ENCODE measurements around the gene NUP35.

NUP35 gene

GRCh38 chr2:183185534-183185933 lies 61.3 kb downstream of the NUP35 start:
- no peak overlapping the region for H3K4me3 ChIP-seq (ENCODE audit: control insufficient read depth, low read depth, low read length)
- TF ChIP-seq CTCF (conservative IDR thresholded peaks at IDR 0.05; ENCODE audit: control insufficient read depth, insufficient read depth, low read depth, low read length) = no peak
- no peak for DNase-seq (ENCODE audit: low read depth)

- no peak for TF ChIP-seq CTCF (conservative IDR thresholded peaks at IDR 0.05; ENCODE audit: control insufficient read depth, insufficient read depth, low read depth, low read length)
- H3K4me3 ChIP-seq (ENCODE audit: control insufficient read depth, low read depth, low read length) = no peak overlapping the region
- no peak for DNase-seq (ENCODE audit: low read depth)
Observed at GRCh38 chr2:183186296-183186695, 62.1 kb downstream of the NUP35 start.

GRCh38 chr2:183186766-183187165 lies 62.5 kb downstream of the NUP35 start:
- DNase-seq (ENCODE audit: low read depth) = no peak
- no peak for TF ChIP-seq CTCF (conservative IDR thresholded peaks at IDR 0.05; ENCODE audit: control insufficient read depth, insufficient read depth, low read depth, low read length)
- H3K4me3 ChIP-seq (ENCODE audit: control insufficient read depth, low read depth, low read length) = no peak overlapping the region

GRCh38 chr2:183192343-183192742 lies 68.1 kb downstream of the NUP35 start:
- no peak overlapping the region for H3K4me3 ChIP-seq (ENCODE audit: control insufficient read depth, low read depth, low read length)
- no peak for TF ChIP-seq CTCF (conservative IDR thresholded peaks at IDR 0.05; ENCODE audit: control insufficient read depth, insufficient read depth, low read depth, low read length)
- DNase-seq (ENCODE audit: low read depth) = no peak

- DNase-seq (ENCODE audit: low read depth) = no peak
- no peak overlapping the region for H3K4me3 ChIP-seq (ENCODE audit: control insufficient read depth, low read depth, low read length)
- no peak for TF ChIP-seq CTCF (conservative IDR thresholded peaks at IDR 0.05; ENCODE audit: control insufficient read depth, insufficient read depth, low read depth, low read length)
Observed at GRCh38 chr2:183193904-183194303, 69.7 kb downstream of the NUP35 start.

GRCh38 chr2:183195397-183195796 lies 71.2 kb downstream of the NUP35 start:
- no peak overlapping the region for H3K4me3 ChIP-seq (ENCODE audit: control insufficient read depth, low read depth, low read length)
- no peak for TF ChIP-seq CTCF (conservative IDR thresholded peaks at IDR 0.05; ENCODE audit: control insufficient read depth, insufficient read depth, low read depth, low read length)
- no peak for DNase-seq (ENCODE audit: low read depth)

- no peak overlapping the region for H3K4me3 ChIP-seq (ENCODE audit: control insufficient read depth, low read depth, low read length)
- DNase-seq (ENCODE audit: low read depth) = no peak
- TF ChIP-seq CTCF (conservative IDR thresholded peaks at IDR 0.05; ENCODE audit: control insufficient read depth, insufficient read depth, low read depth, low read length) = no peak
Observed at GRCh38 chr2:183195998-183196409, 71.8 kb downstream of the NUP35 start.
